ENCODE data around the gene SETBP1.

SETBP1 gene

DNA sequence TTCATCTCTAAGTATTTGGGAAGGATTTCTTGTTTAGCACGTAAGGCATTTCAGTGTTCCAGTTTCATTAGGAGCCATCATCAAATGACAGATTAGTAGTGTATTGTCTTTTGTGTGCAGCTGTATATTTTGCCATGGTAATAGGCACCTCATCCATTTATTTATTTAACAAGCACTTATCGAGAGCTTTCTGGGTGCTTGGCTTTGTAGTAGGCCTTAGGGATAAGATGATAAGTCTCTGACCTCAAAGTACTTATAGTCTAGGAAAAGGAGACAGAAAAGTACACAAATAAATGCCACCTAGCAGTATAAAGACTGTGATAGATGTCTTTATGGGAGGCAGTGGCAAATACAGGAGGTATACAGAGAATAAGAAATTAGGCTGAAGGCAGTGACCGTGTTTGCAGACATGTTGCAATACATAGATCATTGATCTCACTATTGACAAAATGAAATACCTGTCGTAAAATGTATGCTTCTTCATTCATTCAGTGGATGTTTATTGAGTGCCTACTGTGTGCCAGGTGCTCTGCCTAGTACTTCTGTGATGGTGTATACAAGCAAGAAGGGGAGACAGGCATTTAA lies 265.9 kb downstream of the SETBP1 start:
- DNase-seq, result no peak

- DNase-seq, result no peak
These were observed 269.3 kb downstream of the SETBP1 start for GRCh38 chr18:44949967-44950366.

DNA sequence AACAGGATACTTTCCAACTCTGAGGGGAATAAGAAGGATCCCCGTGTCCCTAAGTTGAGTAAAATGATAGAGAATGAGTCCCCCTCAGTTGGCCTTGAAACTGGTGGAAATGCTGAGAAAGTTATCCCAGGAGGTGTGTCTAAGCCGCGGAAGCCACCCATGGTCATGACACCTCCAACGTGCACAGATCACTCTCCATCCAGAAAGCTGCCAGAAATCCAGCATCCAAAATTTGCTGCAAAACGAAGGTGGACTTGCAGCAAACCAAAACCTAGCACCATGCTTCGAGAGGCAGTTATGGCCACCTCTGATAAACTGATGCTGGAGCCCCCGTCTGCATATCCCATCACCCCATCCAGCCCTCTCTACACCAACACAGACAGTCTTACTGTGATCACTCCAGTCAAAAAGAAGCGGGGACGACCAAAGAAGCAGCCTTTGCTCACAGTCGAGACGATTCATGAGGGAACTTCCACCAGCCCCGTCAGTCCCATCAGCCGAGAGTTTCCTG lies 270.1 kb downstream of the SETBP1 start:
- no peak for DNase-seq

- DNase-seq, result no peak
These were observed 271.1 kb downstream of the SETBP1 start for GRCh38 chr18:44951748-44952147.

- DNase-seq, result no peak
These were observed 273.6 kb downstream of the SETBP1 start for GRCh38 chr18:44954257-44954656.

DNA sequence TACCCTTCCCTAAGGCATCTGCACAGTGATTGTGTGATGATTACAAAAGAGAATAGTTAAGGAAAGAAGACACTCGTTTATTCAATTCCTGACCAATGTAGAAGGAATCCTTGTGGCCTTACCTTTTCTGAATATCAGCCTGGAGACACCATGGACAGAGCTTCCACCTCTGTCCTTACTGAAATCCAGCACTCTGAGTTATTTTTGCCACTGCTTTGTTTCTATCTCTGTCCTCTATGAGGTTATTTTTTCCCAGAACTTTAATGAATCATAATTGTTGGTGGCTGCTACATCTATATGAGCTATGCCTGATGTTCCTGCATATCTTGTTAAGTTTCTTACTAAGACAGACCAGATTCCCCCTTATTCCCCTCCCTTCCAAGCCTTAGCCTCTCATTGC lies 275.1 kb downstream of the SETBP1 start:
- DNase-seq, result no peak

DNA sequence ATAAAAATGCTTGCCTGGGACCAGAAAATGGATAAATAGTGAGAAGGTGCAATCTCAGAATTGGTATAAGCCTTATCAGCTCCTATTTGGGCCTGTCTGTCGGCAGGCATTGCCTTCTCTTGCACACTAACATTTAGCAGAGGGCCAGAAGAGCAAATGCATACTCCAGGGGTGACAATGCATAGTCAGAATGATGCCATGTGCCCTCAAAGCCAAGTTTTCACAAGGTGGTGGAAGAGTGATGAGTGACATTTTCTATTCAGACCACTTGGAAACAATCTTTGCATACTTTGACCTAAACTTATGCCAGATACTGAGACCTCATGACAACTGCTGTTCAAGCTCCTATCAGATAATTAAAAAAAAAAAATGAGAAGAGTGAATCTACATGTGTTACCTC lies 276.3 kb downstream of the SETBP1 start:
- no peak for DNase-seq

- DNase-seq, result no peak
These were observed 276.8 kb downstream of the SETBP1 start for GRCh38 chr18:44957461-44957860.

DNA sequence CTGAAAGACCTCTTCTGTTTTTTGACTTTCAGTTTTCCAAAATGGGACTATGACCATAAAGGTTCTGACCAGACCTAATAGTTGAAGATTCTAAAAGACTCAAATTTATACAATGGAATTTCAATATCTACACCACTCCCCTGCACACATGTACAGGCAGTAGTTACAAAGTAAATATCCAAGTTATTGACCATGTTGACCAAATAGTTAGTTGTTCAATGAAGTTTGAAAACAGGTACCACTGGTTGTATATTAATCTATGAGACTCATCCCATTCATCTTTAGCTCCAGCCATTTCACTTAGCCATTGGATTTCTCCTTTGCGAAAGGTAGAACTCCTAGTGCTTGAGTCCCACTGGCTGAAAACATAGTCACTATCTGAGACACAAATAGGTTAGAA lies 277.4 kb downstream of the SETBP1 start:
- DNase-seq, result no peak

- DNase-seq, result no peak
These were observed 277.8 kb downstream of the SETBP1 start for GRCh38 chr18:44958455-44958854.

GRCh38 chr18:44959013-44959412 lies 278.3 kb downstream of the SETBP1 start:
- no peak for DNase-seq

- DNase-seq, result no peak
These were observed 279.9 kb downstream of the SETBP1 start for GRCh38 chr18:44960580-44960979.

DNA sequence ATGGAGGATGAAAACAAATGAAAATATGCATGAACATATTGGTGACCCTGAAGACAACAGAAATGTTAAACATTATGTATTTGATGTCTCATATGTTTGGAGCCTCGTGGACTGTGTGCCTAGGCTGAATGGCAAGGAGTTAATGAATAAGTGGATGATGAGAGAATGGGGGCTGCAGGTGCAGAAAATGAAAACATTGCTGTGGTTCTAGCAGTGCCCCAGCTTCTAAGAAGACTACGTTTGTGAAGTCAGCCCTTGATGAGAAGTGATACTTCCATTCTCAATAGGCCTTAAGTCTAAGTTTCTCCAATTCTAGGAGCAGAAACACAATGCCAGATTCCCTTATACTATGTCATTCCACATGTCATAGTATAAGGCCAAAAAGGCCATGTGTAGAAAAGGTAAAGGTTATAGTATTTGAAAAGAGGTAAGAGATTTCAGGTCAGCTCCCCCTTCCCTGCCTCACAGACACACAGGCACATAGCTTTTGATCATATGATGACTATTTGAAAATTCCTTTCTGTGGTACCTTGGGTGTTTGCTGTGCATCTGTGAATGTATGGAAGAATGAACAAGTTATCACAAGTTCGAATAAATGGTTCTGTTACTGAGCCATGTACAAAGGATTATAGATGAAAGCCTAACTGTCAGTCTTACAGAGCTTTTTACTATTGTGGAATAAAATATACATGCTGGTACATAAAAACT lies 280.8 kb downstream of the SETBP1 start:
- DNase-seq, result no peak

- DNase-seq, result no peak
These were observed 286.9 kb downstream of the SETBP1 start for GRCh38 chr18:44967599-44967998.

DNA sequence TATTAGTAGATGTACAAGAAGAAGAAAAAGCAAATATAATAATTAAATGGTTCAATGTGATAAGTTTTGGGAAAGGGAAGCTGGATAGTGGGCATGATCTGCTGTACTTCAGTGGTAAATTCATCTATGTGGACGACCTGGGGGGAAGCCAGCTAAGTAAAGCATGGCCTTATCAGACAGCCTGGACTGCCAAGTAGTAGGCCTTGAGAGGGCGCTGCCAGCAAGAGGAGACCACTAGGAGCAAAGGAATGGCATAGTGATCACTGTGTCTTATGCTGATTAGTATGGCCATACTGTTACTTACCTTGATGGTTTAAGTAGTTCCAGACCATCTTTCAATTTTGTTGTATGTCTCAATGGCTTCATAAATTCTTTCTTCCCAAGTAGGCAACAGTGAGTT lies 287.6 kb downstream of the SETBP1 start:
- DNase-seq, result no peak

DNA sequence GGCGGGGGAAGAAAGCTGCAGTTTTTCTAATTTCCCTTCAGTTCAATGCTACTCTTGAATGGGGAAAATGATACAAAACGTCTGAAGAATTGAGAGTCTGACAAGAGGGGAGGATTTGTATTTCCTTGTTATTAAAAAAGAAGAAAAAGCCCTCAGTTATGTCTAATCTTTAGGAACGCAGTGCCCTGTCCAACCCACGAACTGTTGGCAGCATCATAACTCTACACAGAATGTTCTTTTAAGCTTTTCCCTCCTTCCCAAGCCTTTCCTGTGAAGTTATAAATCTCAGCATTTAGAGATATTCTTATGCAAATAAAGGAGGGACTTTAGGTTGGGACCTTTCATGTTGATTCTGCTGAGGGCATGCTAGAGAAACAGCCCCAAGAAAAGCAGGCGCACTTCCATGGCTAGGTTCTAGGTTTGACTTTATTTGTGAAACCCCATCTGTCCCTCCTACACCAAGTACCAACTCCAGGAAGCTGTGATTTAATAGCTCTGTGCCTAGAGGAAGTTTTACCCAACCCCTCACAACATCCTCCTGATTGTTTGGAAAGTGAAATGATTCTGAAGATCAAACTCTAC lies 288.6 kb downstream of the SETBP1 start:
- no peak for DNase-seq

DNA sequence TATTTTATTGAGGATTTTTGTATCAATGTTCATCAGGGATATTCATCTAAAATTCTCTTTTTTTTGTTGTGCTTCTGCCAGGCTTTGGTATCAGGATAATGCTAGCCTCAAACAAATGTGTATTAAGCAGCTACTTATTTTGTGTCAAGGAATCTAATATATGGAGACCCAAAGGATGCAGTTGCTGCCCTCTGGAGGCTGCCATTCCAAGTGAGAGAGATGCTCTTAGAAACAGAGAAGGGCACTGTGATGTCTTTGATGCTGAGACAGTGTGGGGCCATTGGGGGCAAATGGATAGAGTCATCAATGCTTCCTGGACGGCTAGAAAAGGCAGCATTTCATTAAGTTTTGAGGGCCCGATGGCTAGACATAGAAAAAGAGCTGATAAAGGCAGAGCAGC lies 292.6 kb downstream of the SETBP1 start:
- no peak for DNase-seq

- DNase-seq, result no peak
These were observed 293.5 kb downstream of the SETBP1 start for GRCh38 chr18:44974174-44974573.

- DNase-seq, result no peak
These were observed 297.2 kb downstream of the SETBP1 start for GRCh38 chr18:44977856-44978255.

DNA sequence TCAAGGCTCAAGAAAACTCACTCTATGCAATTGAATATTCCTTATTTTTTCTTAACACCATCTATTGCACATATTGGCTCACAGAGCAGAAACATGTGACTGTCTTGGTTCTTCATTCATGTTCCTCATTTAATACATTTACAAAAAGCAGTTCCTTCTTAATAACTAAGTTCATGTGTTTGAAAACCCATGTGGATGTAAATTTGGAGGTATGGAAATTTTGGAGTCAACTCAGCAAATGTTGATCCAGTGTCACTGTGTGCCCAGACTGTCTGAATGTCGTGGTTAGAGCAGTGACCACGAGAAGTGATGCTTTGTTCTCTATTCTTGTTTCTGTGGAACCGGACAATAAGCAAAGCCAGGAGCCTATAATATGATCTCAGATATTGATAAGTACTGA lies 299.1 kb downstream of the SETBP1 start:
- DNase-seq, result no peak

GRCh38 chr18:44981121-44981520 lies 300.4 kb downstream of the SETBP1 start:
- no peak for DNase-seq

GRCh38 chr18:44986933-44987332 lies 306.2 kb downstream of the SETBP1 start:
- DNase-seq, result no peak

GRCh38 chr18:44987371-44987770 lies 306.7 kb downstream of the SETBP1 start:
- DNase-seq, result no peak

- no peak for DNase-seq
These were observed 308.3 kb downstream of the SETBP1 start for GRCh38 chr18:44988821-44989587.

All from midbrain (tissue), 1 donor.